Measurements from ENCODE around the gene ATP5PD. TPM values are rescaled to one million over a fixed set of nuclear protein-coding genes. Genes with fewer than 3 reads are reported as not detected.

Gene ATP5PD
- 186 and 187 TPM in 2 replicates for total RNA-seq (2014; rRNA removed; shearing (Covaris generic); ENCODE audit: low replicate concordance)

DNA sequence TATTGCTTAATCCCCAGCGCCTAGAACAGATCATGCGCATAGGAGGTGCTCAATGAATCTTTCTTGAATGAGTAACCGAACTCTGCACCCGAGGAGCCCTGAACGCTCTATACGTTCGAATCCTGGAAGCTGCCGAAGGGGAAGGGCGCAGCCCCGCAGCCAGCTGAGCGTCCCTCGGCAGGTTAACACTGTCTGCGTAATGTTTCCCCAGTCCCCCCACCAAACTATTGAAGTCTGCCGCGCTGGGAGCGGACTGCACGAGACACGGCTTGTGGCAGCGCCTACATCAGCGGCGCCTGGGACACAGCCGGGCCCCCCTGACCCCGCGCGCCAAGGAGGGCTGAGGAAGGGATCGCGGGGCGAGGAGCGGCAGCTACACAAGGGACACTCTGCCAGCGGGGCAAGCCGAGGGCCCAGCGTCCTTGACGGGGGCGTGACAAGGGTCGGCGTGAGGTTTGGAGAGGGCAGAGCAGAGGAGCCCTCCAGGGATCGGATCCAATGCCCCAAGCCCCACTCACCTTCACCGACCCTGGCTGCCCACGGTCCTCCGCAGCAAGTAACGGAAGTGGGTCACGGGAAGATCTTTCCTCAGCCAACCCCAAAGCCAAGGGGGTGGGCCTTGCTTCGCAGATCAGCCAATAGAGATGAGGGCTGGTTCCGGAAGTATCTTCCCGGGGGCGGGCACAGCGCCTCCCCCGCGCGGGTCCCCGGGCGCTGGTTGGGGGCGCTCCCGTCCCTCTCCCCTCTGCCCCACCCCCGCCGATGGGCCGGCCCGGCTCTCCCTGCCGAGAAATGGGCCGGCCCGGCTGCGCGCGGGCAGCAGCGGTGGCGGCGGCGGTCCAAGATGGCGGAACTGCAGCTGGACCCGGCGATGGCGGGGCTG lies at the start of gene ATP5PD, which contains the start of gene KCTD2:
Gene ATP5PD, minus strand, starts transcription at position 563 of the 883 bp plus-strand sequence. CDS start 4,319 bp downstream, outside the sequence.
Gene KCTD2, plus strand, starts transcription at position 819 of the 883 bp plus-strand sequence. Its CDS starts 26 bp downstream, at position 845.
- H2AFZ ChIP-seq (ENCODE audit: low read length), result no peak within 1 kb of the TSS; the same call in 1 of the 2 replicates

DNA sequence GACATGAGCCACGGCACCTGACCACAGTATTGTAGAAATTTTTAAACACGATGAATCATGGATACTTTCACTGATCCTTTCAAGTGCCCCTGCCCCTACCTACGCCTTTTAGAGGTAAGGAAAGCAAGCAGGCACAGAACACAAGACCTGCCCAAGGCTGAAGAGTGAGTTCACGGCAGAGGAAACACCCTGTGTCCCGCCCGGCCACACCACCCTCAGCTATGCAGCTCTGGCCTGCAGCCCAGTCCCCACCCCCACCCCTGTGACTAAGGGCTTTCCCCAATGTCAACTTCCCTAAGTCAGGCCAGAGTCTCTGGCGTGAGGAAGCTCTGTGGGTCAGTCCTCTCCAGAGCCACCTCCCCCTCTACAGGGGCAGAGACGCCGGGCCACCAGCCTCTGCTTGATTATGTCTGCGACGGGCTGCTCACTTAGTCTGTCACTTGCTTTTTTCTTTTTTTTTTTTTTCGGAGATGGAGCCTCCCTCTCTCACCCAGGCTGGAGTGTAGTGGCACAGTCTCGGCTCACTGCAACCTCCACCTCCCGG lies 49.4 kb upstream of the ATP5PD start:
- Histone ChIP-seq H3K4me3 (ENCODE audit: low read length) (no peak overlapping the region), H3K9me2 (replicated peaks; ENCODE audit: insufficient read depth, low read length) (no peaks in the 10 kb centered on the region), H4K20me1 (ENCODE audit: insufficient read depth, low read depth, low read length) (no peaks in the 10 kb centered on the region), H2AFZ (ENCODE audit: low read length) (no peak overlapping the region), H3K4me1 (ENCODE audit: low read length) (no peaks in the 10 kb centered on the region), H3K27me3 (ENCODE audit: low read length) (no peaks in the 10 kb centered on the region), H3K9me3 (ENCODE audit: low read length) (no peaks in the 10 kb centered on the region), H3K9ac (ENCODE audit: low read length) (no peak overlapping the region), H3K4me2 (ENCODE audit: low read depth, low read length, poor library complexity, severe bottlenecking) (no peak overlapping the region), H3K79me2 (ENCODE audit: low read length) (no peaks in the 10 kb centered on the region), H3K36me3 (ENCODE audit: insufficient read depth, low read length) (no peaks in the 10 kb centered on the region), H3K27ac (ENCODE audit: low read length) (no peak overlapping the region)
- DNase-seq, result no peak

More for the DNA sequence above, at the start of gene ATP5PD, which contains the start of gene KCTD2:
- H3K4me1 ChIP-seq (ENCODE audit: low read length), result peaks cover 21% of the 10 kb centered on the region
- peak within 1 kb of the TSS; percentile 86 for H3K4me2 ChIP-seq (ENCODE audit: low read depth, low read length, poor library complexity, severe bottlenecking)
- no peaks in the 10 kb centered on the region for H3K27me3 ChIP-seq (ENCODE audit: low read length)
- no peaks in the 10 kb centered on the region for H4K20me1 ChIP-seq (ENCODE audit: insufficient read depth, low read depth, low read length)
- H3K9me2 ChIP-seq (replicated peaks; ENCODE audit: insufficient read depth, low read length), result no peaks in the 10 kb centered on the region
- peak within 1 kb of the TSS; percentile 100 for H3K4me3 ChIP-seq (ENCODE audit: low read length)
- H3K9me3 ChIP-seq (ENCODE audit: low read length), result no peaks in the 10 kb centered on the region
- peak within 1 kb of the TSS; percentile 98 for H3K9ac ChIP-seq (ENCODE audit: low read length)
- peak; percentile 98 for DNase-seq
- H3K79me2 ChIP-seq (ENCODE audit: low read length), result peaks cover 45% of the 10 kb centered on the region
- peak within 1 kb of the TSS; percentile 47; the same call in 1 of the 2 replicates for H3K27ac ChIP-seq (ENCODE audit: low read length)
- H3K36me3 ChIP-seq (ENCODE audit: insufficient read depth, low read length), result peaks cover 2% of the 10 kb centered on the region; the same call in 1 of the 2 replicates

DNA sequence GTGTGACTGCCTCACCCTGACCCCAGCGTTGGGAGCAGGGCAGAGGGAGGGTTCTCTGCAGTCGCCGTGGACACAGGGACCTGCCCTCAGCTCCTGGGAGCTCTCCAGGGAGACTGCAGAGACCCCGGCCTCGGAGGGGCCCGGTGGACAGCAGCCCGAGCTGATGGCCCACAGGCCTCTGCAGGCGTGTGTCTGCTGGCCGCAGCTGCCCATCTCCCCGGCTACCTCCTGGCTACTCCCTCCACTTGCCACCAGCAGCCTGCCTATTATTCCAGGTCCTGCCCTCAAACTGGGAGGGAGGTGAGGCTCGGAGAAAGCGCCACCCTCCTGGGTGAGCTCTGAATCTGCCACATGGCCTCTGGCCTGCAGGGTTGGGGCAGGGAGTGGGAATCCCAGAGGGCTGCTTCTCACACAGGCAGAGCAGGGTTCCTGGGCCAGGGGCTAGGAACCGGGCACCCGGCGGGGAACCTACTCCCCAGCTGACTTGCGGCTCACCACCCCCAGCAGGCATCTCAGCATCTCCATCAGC lies 48.2 kb upstream of the ATP5PD start:
- Histone ChIP-seq H4K20me1 (ENCODE audit: insufficient read depth, low read depth, low read length) (no peaks in the 10 kb centered on the region), H3K36me3 (ENCODE audit: insufficient read depth, low read length) (no peaks in the 10 kb centered on the region), H3K27me3 (ENCODE audit: low read length) (no peaks in the 10 kb centered on the region), H3K27ac (ENCODE audit: low read length) (no peak overlapping the region), H3K9me3 (ENCODE audit: low read length) (no peaks in the 10 kb centered on the region), H3K4me1 (ENCODE audit: low read length) (no peaks in the 10 kb centered on the region), H3K4me3 (ENCODE audit: low read length) (no peak overlapping the region), H3K79me2 (ENCODE audit: low read length) (no peaks in the 10 kb centered on the region), H3K9me2 (replicated peaks; ENCODE audit: insufficient read depth, low read length) (no peaks in the 10 kb centered on the region), H3K4me2 (ENCODE audit: low read depth, low read length, poor library complexity, severe bottlenecking) (no peak overlapping the region), H2AFZ (ENCODE audit: low read length) (no peak overlapping the region), H3K9ac (ENCODE audit: low read length) (no peak overlapping the region)
- DNase-seq, result no peak

DNA sequence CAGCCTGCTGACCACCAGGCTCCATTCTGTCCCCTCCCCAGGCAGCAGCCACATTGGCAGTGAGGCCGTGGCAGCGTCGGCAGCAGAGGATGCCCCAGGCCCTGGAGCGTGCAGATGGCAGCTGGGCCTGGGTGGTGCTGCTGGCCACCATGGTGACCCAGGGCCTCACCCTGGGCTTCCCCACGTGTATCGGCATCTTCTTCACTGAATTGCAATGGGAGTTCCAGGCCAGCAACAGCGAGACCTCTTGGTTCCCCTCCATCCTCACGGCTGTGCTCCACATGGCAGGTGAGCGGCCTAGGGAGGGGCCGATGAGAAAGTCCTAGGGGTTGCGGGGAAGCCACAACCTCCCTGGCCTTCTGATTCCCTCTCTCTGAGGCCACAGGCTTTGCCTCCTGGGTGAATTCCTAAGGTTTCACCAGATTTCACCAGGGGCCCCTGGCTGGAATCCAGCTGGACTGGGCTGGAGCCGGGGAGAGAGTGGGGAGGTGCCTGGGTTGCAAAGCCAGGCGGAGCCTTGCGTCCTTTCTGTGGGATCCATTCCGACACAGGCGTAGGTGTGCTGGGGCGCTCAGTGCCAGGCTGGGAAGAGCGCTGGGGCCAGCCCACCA lies 46.9 kb upstream of the ATP5PD start:
- Histone ChIP-seq H3K9ac (ENCODE audit: low read length) (no peak overlapping the region), H2AFZ (ENCODE audit: low read length) (no peak overlapping the region), H3K9me2 (replicated peaks; ENCODE audit: insufficient read depth, low read length) (no peaks in the 10 kb centered on the region), H3K36me3 (ENCODE audit: insufficient read depth, low read length) (no peaks in the 10 kb centered on the region), H3K27ac (ENCODE audit: low read length) (no peak overlapping the region), H3K4me2 (ENCODE audit: low read depth, low read length, poor library complexity, severe bottlenecking) (no peak overlapping the region), H3K79me2 (ENCODE audit: low read length) (no peaks in the 10 kb centered on the region), H3K4me3 (ENCODE audit: low read length) (no peak overlapping the region), H3K4me1 (ENCODE audit: low read length) (no peaks in the 10 kb centered on the region), H4K20me1 (ENCODE audit: insufficient read depth, low read depth, low read length) (no peaks in the 10 kb centered on the region), H3K27me3 (ENCODE audit: low read length) (no peaks in the 10 kb centered on the region), H3K9me3 (ENCODE audit: low read length) (no peaks in the 10 kb centered on the region)
- no peak for DNase-seq

DNA sequence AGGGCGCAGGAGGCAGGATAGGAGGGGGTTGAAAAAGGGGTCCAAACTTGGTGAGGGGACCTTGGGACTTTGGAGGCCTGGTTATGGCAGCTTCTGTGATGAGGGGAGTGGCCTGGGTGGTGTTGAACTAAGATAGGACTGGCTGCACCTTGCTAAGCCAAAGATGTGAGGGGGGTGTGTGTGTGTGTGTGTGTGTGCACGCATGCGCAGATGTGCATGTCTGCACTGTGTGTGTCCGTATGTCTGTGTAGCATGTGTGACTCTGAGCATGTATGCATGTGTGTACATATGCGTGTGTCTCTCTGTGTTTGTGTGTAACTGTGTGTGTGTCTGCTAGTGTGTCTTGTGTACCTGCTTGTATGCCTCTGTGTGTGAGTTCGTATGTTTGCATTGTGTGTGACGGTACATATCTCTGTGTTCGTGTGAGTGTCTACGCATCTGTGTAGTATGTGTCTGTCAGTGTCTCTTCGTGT lies 45.1 kb upstream of the ATP5PD start:
- Histone ChIP-seq H3K79me2 (ENCODE audit: low read length) (no peaks in the 10 kb centered on the region), H3K4me2 (ENCODE audit: low read depth, low read length, poor library complexity, severe bottlenecking) (no peak overlapping the region)

DNA sequence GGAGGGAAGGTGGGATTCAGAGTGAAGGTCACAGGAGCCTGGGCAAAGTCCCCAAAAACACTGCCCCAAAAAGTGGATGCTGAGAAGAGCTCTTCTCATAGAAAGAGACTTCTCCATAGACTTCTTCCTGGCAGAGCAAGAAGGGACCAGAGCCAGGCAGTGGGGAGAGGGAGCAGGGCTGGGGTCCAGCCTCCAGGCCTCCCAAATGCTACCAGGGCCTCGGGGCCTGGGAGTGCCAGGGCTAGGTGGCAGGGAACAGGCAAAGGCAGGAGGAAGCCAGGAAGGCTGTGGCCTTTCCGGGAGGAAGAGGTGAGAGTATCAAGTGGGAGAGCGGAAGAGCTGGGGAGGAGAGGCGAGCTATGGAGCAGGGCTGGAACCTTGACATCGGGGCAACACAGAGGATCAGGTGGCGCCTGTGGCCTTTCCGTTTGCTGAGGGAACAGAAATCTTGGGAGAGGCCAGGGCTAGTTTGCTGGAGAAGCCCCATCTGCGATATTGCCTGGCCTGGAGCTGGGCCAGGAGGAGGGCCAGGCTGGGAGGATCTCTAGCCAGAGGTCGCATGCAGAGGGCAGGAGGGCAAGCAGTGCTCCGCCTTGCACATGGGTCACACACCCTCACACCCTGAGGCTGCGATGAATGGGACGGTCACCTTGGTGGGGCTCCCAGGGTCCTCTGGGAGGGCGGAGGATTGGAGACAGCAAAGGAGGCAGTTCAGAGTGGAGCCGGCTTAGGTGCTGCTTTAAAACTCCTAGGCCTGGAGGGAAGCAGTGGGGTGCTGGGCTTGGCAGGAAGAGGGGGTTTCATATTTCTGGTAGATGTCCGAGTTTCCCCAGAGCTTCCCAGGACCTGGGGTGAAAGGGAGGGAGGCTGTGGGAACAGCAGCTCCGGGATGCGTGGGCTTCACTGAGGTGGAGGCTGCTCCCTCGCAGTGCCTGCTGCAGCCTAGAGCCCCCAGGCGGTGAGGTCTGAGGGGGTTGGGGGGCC lies 44.4 kb upstream of the ATP5PD start:
- DNase-seq, result no peak
- H3K36me3 ChIP-seq (ENCODE audit: insufficient read depth, low read length), result no peaks in the 10 kb centered on the region
- H3K9me2 ChIP-seq (replicated peaks; ENCODE audit: insufficient read depth, low read length), result no peaks in the 10 kb centered on the region
- no peak overlapping the region for H3K9ac ChIP-seq (ENCODE audit: low read length)
- no peaks in the 10 kb centered on the region for H3K27me3 ChIP-seq (ENCODE audit: low read length)
- no peaks in the 10 kb centered on the region for H3K4me1 ChIP-seq (ENCODE audit: low read length)
- no peak overlapping the region for H3K4me3 ChIP-seq (ENCODE audit: low read length)
- H2AFZ ChIP-seq (ENCODE audit: low read length), result no peak overlapping the region
- no peak overlapping the region for H3K4me2 ChIP-seq (ENCODE audit: low read depth, low read length, poor library complexity, severe bottlenecking)
- no peak overlapping the region for H3K27ac ChIP-seq (ENCODE audit: low read length)
- H3K79me2 ChIP-seq (ENCODE audit: low read length), result no peaks in the 10 kb centered on the region
- H3K9me3 ChIP-seq (ENCODE audit: low read length), result no peaks in the 10 kb centered on the region
- no peaks in the 10 kb centered on the region for H4K20me1 ChIP-seq (ENCODE audit: insufficient read depth, low read depth, low read length)

More for the DNA sequence above, 45.1 kb upstream of the ATP5PD start:
- no peak for DNase-seq
- Histone ChIP-seq H3K9me3 (ENCODE audit: low read length) (no peaks in the 10 kb centered on the region), H3K27ac (ENCODE audit: low read length) (no peak overlapping the region), H3K27me3 (ENCODE audit: low read length) (no peaks in the 10 kb centered on the region), H3K9ac (ENCODE audit: low read length) (no peak overlapping the region), H2AFZ (ENCODE audit: low read length) (no peak overlapping the region), H3K4me3 (ENCODE audit: low read length) (no peak overlapping the region), H3K4me1 (ENCODE audit: low read length) (no peaks in the 10 kb centered on the region), H3K36me3 (ENCODE audit: insufficient read depth, low read length) (no peaks in the 10 kb centered on the region), H3K9me2 (replicated peaks; ENCODE audit: insufficient read depth, low read length) (no peaks in the 10 kb centered on the region), H4K20me1 (ENCODE audit: insufficient read depth, low read depth, low read length) (no peaks in the 10 kb centered on the region)

Measured in Karpas-422 (cell line).